ENCODE data around the gene TNFRSF25.

GRCh38 chr1:6438047-6438525 is 27.9 kb downstream of the TNFRSF25 start:
- TF ChIP-seq CTCF (IDR thresholded peaks at IDR 0.05) (peak; percentile 56), MAX (IDR thresholded peaks at IDR 0.05) (no peak), ESRRA (IDR thresholded peaks at IDR 0.05; ENCODE audit: borderline replicate concordance, low read length) (no peak), TFCP2L1 (CRISPR knock-in tag; IDR thresholded peaks at IDR 0.05) (no peak), POLR2A (IDR thresholded peaks at IDR 0.05; ENCODE audit: low read length) (no peak), NPAS2 (CRISPR knock-in tag; IDR thresholded peaks at IDR 0.05; ENCODE audit: borderline replicate concordance) (no peak), BHLHE40 (IDR thresholded peaks at IDR 0.05; ENCODE audit: low read depth, low read length) (no peak), ZC3H11A (IDR thresholded peaks at IDR 0.05) (no peak), MAZ (IDR thresholded peaks at IDR 0.05; ENCODE audit: borderline replicate concordance, low read depth, low read length) (no peak)
